Calu3 (cell line): ENCODE measurements around the gene RIN3. TPM values are rescaled to one million over a fixed set of nuclear protein-coding genes. Genes with fewer than 3 reads are reported as not detected.

Experiments
- BruUV-seq: library from RNA; stranded (reverse); fragments of 400-500 nt; replicated peaks from 2 replicates; lab custom pipeline; 2021; lab: Mats Ljungman, UMichigan
- CTCF ChIA-PET: fragments of 300-600 bp; sonication (Branson Sonifier 250); formaldehyde crosslinking; loops from one replicate; lab custom pipeline; 2022; ENCODE audit warnings: antibody characterized with exemption; lab: Charles Lee
- DNase-seq: peaks from one replicate; pipeline ENCODE4 v3.0.0; 2022
- H3K27ac Mint-ChIP-seq: one replicate; pipeline ENCODE4 v1.8.0; 2022; ENCODE audit warnings: mixed read lengths; ENCODE audit not compliant: unreplicated experiment
- H3K27me3 Mint-ChIP-seq: one replicate; pipeline ENCODE4 v1.8.0; 2022; ENCODE audit warnings: mixed read lengths; ENCODE audit not compliant: unreplicated experiment
- H3K36me3 Mint-ChIP-seq: one replicate; pipeline ENCODE4 v1.8.0; 2022; ENCODE audit warnings: mild to moderate bottlenecking, moderate library complexity, mixed read lengths; ENCODE audit not compliant: insufficient read depth, unreplicated experiment
- H3K4me1 Mint-ChIP-seq: one replicate; pipeline ENCODE4 v1.8.0; 2022; ENCODE audit warnings: mild to moderate bottlenecking, low read depth, mixed read lengths; ENCODE audit not compliant: unreplicated experiment
- H3K4me3 Mint-ChIP-seq: one replicate; pipeline ENCODE4 v1.8.0; 2022; ENCODE audit warnings: mild to moderate bottlenecking, low read depth, moderate library complexity, mixed read lengths; ENCODE audit not compliant: unreplicated experiment
- H3K9me3 Mint-ChIP-seq: one replicate; pipeline ENCODE4 v1.8.0; 2022; ENCODE audit warnings: low read depth, mixed read lengths; ENCODE audit not compliant: unreplicated experiment
- intact Hi-C: fragments of 100-400 bp; cut with micrococcal nuclease; formaldehyde crosslinking; loops from one replicate; pipeline ENCODE4 v1.10.0; 2022; ENCODE audit not compliant: unreplicated experiment
- total RNA-seq: library from RNA; stranded (reverse); gene quantifications from 2 replicates; pipeline ENCODE4 v1.2.3, GENCODE V29; 2022
- TF ChIP-seq, protein P1 (sequence below): fragments of 200-600 bp; IDR thresholded peaks from one replicate; pipeline ENCODE4 v1.8.0; 2022; ENCODE audit warnings: antibody characterized with exemption; ENCODE audit not compliant: unreplicated experiment

RIN3 gene
- total RNA-seq, 1 experiment from 2014 or later, result 13.8 TPM

DNA sequence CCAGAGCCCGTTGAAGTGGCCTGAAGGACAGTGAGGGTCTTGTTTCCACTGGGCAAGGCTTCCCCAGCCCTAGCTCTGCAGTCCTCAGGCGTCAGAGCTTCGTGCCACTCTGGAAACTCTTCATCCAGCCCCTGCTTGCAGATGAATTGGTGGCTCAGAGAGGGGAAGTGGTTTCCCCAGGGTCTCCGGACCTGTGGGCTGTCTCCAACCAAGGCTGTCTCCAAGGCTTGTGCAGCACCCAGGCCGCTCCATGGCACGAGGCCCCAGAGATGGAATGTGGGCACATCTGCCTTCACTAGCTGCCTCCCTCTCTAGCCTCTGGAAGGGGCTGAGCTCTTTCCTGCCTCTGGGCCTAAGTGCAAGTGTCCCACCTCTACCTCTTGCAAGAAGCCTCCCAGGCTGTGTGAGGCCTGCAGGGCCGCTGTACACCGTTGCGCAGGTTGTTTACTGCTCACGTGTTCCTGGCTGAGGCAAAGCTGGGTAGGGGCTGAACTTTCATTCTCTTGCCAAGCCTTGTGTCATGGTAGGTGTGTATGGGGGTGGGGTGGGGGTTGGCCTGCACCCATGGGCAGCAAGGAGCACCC, 11.1 kb downstream of the RIN3 start:
- CTCF ChIA-PET, result interaction anchor here (0.6 kb wide), 1 partner anchor 1655 kb away, joined by 3 read pairs; no protein-coding TSS in a partner anchor
- BruUV-seq, result no TSS peak
- Mint-ChIP-seq H3K9me3 (no peaks in the 10 kb centered on the region), H3K27me3 (no peaks in the 10 kb centered on the region), H3K36me3 (no peaks in the 10 kb centered on the region), H3K4me3 (no peak overlapping the region), H3K4me1 (no peaks in the 10 kb centered on the region), H3K27ac (no peak overlapping the region)
- no peak for DNase-seq
- intact Hi-C loops, result no loop called here
- TF ChIP-seq, protein P1, sequence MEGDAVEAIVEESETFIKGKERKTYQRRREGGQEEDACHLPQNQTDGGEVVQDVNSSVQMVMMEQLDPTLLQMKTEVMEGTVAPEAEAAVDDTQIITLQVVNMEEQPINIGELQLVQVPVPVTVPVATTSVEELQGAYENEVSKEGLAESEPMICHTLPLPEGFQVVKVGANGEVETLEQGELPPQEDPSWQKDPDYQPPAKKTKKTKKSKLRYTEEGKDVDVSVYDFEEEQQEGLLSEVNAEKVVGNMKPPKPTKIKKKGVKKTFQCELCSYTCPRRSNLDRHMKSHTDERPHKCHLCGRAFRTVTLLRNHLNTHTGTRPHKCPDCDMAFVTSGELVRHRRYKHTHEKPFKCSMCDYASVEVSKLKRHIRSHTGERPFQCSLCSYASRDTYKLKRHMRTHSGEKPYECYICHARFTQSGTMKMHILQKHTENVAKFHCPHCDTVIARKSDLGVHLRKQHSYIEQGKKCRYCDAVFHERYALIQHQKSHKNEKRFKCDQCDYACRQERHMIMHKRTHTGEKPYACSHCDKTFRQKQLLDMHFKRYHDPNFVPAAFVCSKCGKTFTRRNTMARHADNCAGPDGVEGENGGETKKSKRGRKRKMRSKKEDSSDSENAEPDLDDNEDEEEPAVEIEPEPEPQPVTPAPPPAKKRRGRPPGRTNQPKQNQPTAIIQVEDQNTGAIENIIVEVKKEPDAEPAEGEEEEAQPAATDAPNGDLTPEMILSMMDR, result no peak

DNA sequence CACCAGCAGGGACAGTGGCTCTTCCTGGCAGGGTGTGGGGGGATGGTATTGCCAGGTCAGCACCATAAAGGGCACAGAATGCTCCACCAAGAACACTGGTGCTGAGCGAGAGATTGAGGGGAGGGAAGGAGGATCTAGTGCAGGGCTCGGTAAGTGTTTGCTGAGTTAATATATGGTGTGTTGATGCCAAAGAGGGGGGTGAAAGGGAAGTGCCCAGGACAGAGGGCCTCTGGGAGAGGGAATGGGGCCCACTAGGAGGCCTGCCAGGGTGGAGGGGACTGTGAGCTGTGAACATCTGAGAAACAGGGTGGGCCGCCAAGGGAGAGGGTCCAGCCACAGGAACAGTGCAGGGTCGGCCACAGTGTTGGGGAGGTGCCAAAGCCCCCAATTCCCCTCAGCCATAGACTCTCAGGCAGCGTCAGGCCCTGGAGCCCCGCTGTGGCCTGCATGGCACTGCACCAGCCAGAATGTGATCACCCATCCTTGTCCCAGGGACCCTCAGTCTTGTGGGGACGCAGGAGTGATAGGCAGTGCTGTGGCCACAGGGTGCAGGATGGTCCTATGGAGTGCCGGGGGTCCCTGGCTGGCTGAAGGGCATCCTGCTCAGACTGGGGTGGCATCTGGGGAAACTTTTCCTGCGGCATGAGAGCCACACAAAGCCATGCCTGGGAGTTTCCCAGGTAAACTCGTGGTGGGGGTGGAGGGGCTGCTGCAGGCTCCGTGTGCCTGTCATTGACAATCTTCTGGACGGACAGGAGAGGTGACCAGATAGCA, 11.9 kb downstream of the RIN3 start:
- H3K27ac Mint-ChIP-seq, result no peak overlapping the region
- CTCF ChIA-PET, result interaction anchor here (0.6 kb wide), 1 partner anchor 962 kb away, joined by 3 read pairs; no protein-coding TSS in a partner anchor

DNA sequence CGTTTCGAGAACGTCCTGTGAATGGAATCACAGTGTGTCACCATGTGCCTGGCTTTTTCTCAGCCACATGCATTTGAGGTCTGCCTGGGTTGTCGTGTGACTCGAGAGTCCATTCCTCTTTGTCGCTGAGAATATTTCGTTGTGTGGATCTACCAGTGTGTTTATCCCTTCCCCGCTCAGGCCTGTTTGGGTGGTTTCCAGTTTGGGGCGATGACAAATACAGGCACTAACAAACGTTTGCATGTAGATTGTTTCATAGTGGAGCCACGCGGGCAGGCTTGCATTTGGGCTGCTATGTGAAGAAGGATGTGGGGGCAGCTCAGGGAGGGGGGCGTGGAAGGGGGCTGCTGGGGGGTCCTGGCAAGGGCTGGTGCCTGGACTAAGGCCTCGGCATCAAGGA, 14.1 kb downstream of the RIN3 start:
- CTCF ChIA-PET, result no interaction called here
- intact Hi-C loops, result no loop called here
- no TSS peak for BruUV-seq
- no peak for DNase-seq
- Mint-ChIP-seq H3K36me3 (no peaks in the 10 kb centered on the region), H3K4me1 (no peaks in the 10 kb centered on the region), H3K27ac (no peak overlapping the region), H3K9me3 (no peaks in the 10 kb centered on the region), H3K4me3 (no peak overlapping the region), H3K27me3 (no peaks in the 10 kb centered on the region)
- TF ChIP-seq, protein P1, result no peak

More for the DNA sequence above, 11.9 kb downstream of the RIN3 start:
- BruUV-seq, result no TSS peak
- Mint-ChIP-seq H3K4me1 (no peaks in the 10 kb centered on the region), H3K27me3 (no peaks in the 10 kb centered on the region), H3K9me3 (no peaks in the 10 kb centered on the region), H3K4me3 (no peak overlapping the region), H3K36me3 (no peaks in the 10 kb centered on the region)
- intact Hi-C loops, result no loop called here
- no peak for DNase-seq
- TF ChIP-seq, protein P1, result no peak

DNA sequence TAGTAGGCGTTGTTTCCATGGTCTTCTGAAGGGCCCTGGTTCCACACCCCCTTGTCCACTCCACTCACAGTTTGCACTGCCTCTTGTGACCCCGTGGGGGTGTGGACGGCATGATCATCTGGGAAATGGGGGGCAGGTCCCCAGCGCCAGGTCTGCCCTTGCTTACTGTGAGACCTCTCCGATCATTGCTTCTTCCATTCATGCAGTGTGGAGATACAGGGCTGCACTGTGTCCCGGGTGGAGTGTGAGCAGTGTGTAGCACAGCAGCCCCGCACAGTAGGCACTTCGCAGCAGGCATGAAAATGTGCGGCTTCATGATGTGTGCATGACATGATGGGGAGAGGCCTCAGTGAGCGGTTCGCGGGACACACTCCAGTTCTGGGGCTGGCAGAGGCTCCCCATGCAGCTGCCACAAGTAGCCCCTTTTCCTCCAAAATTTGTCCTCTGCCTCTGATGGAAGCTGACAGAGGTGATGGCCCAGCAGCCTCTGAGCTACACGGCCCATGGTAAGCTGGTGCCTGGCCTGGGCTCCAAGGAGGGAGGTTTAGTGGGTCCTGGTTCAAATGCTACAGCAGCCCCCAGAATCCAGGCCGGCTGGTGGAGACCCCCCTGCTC, 15.0 kb downstream of the RIN3 start:
- TF ChIP-seq, protein P1, result no peak
- Mint-ChIP-seq H3K27ac (no peak overlapping the region), H3K27me3 (no peaks in the 10 kb centered on the region), H3K36me3 (no peaks in the 10 kb centered on the region), H3K4me1 (no peaks in the 10 kb centered on the region), H3K9me3 (no peaks in the 10 kb centered on the region), H3K4me3 (no peak overlapping the region)
- CTCF ChIA-PET, result no interaction called here
- no peak for DNase-seq
- intact Hi-C loops, result no loop called here
- no TSS peak for BruUV-seq
